GM19395 (cell line): ENCODE results near the gene TAF11L14.
"Not testable (repeated sequence)": the region's sequence is repeated elsewhere in the genome, so short reads cannot be mapped to it uniquely, and the experiment has no call there.

Experiments
- ATAC-seq: cut with Tn5 transposase; IDR thresholded peaks from one replicate; pipeline ENCODE4 v1.9.1; 2021; ENCODE audit warnings: mild to moderate bottlenecking, moderate library complexity; ENCODE audit not compliant: unreplicated experiment

Gene TAF11L14

GRCh38 chr5:17634160-17634559, at the start of gene TAF11L14:
Gene TAF11L14, plus strand, starts transcription at chr5:17634460.
- ATAC-seq: no peak

GRCh38 chr5:17585658-17586057, 48.6 kb upstream of the TAF11L14 start, which contains the start of gene TAF11L7:
Gene TAF11L7, minus strand, starts transcription at chr5:17585758.
- not testable (repeated sequence) for ATAC-seq

- ATAC-seq: not testable (repeated sequence)
These were observed 43.4 kb upstream of the TAF11L14 start, which contains the start of gene TAF11L8 for GRCh38 chr5:17590860-17591259. Gene TAF11L8, minus strand, starts transcription at chr5:17590960.

- ATAC-seq: not testable (repeated sequence)
These were observed 40.0 kb upstream of the TAF11L14 start, which contains the start of gene TAF11L9 for GRCh38 chr5:17594255-17594654. Gene TAF11L9, minus strand, starts transcription at chr5:17594394.

- not testable (repeated sequence) for ATAC-seq
These were observed 36.5 kb upstream of the TAF11L14 start, which contains the start of gene TAF11L10 for GRCh38 chr5:17597728-17598127. Gene TAF11L10, minus strand, starts transcription at chr5:17597828.

GRCh38 chr5:17603880-17604279, 30.4 kb upstream of the TAF11L14 start, which contains the start of gene TAF11L11:
Gene TAF11L11, plus strand, starts transcription at chr5:17604183.
- not testable (repeated sequence) for ATAC-seq

- no peak for ATAC-seq
These were observed 29.3 kb upstream of the TAF11L14 start for GRCh38 chr5:17604951-17605350.

GRCh38 chr5:17607461-17607860, 26.8 kb upstream of the TAF11L14 start:
- not testable (repeated sequence) for ATAC-seq

- ATAC-seq: not testable (repeated sequence)
These were observed 24.2 kb upstream of the TAF11L14 start, which contains the start of gene TAF11L12 for GRCh38 chr5:17610092-17610491. Gene TAF11L12, plus strand, starts transcription at chr5:17610392.

GRCh38 chr5:17614872-17615605, 19.2 kb upstream of the TAF11L14 start:
- no peak for ATAC-seq

- ATAC-seq: no peak
These were observed 14.9 kb upstream of the TAF11L14 start for GRCh38 chr5:17619354-17619753.

- no peak for ATAC-seq
These were observed 13.6 kb upstream of the TAF11L14 start for GRCh38 chr5:17620627-17621026.

GRCh38 chr5:17625686-17626085, 8.6 kb upstream of the TAF11L14 start:
- ATAC-seq: no peak

GRCh38 chr5:17631788-17632187, 2.5 kb upstream of the TAF11L14 start, which contains the start of gene TAF11L13:
Gene TAF11L13, plus strand, starts transcription at chr5:17632088.
- not testable (repeated sequence) for ATAC-seq

GRCh38 chr5:17649232-17649631, 15.0 kb downstream of the TAF11L14 start:
- ATAC-seq: not testable (repeated sequence)

GRCh38 chr5:17655201-17655759, 21.0 kb downstream of the TAF11L14 start:
- ATAC-seq: not testable (repeated sequence)

- no peak for ATAC-seq
These were observed 21.7 kb downstream of the TAF11L14 start for GRCh38 chr5:17655921-17656320.

GRCh38 chr5:17663182-17663581, 28.9 kb downstream of the TAF11L14 start:
- ATAC-seq: no peak

- ATAC-seq: no peak
These were observed 31.6 kb downstream of the TAF11L14 start for GRCh38 chr5:17665836-17666235.

GRCh38 chr5:17666726-17667235, 32.5 kb downstream of the TAF11L14 start:
- ATAC-seq: no peak

GRCh38 chr5:17670353-17670752, 36.1 kb downstream of the TAF11L14 start:
- ATAC-seq: no peak
